Hepatocyte (in vitro differentiated cells): ENCODE data around the gene FMN1.

Source experiments
- CTCF ChIP-seq: fragments of 200-600 bp; sonication (generic); IDR thresholded peaks from 2 replicates; pipeline ENCODE4 v1.5.1; 2016; ENCODE audit warnings: antibody characterized with exemption, mild to moderate bottlenecking; ENCODE audit not compliant: poor library complexity
- EZH2 ChIP-seq: fragments of 200-600 bp; sonication (generic); IDR thresholded peaks from 2 replicates; pipeline ENCODE4 v1.6.1; 2016; ENCODE audit warnings: antibody characterized with exemption, mild to moderate bottlenecking, borderline replicate concordance
- EZH2phosphoT487 ChIP-seq: fragments of 200-600 bp; sonication (generic); IDR thresholded peaks from one replicate; pipeline ENCODE4 v1.6.1; 2018; ENCODE audit warnings: antibody characterized with exemption, mild to moderate bottlenecking, low read depth, moderate library complexity; ENCODE audit not compliant: unreplicated experiment, severe bottlenecking

- TF ChIP-seq CTCF (no peak), EZH2phosphoT487 (no peak), EZH2 (no peak)
Measured at GRCh38 chr15:32966512-32966911, 228.0 kb downstream of the FMN1 start.
